ENCODE data around the gene CYP26B1. TPM values are rescaled to one million over a fixed set of nuclear protein-coding genes. Genes with fewer than 3 reads are reported as not detected.

Gene CYP26B1
- total RNA-seq, 1 experiment from 2014 or later: not detected

DNA sequence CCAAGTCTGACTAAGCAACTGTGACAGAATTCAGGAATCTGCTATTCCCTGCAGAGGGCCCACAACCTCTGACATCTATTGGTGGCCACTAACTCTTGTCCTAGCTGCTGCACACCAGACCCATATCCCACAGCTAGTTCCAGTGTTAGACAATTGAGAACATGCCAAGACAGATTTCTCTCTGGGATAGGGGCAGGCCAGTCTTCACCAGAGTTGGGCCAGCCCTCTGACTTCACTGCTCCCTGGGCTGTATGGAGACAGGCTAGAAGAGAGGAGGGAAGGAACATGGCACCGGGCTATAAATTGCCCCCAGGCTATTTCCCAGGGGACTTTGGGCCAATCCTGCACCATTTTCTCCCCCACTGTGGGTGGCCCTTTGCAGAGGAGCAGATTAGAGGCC lies 32.7 kb upstream of the CYP26B1 start:
- Histone ChIP-seq H3K4me1 (ENCODE audit: low read length) (no peaks in the 10 kb centered on the region), H3K36me3 (ENCODE audit: insufficient read depth, low read length) (no peaks in the 10 kb centered on the region), H3K4me3 (ENCODE audit: low read length) (no peak overlapping the region), H3K9me2 (replicated peaks; ENCODE audit: insufficient read depth, low read length) (no peaks in the 10 kb centered on the region), H3K9me3 (ENCODE audit: low read length) (no peaks in the 10 kb centered on the region), H3K9ac (ENCODE audit: low read length) (no peak overlapping the region), H3K27me3 (ENCODE audit: low read length) (no peaks in the 10 kb centered on the region), H3K79me2 (ENCODE audit: low read length) (no peaks in the 10 kb centered on the region), H4K20me1 (ENCODE audit: insufficient read depth, low read depth, low read length) (no peaks in the 10 kb centered on the region), H3K27ac (ENCODE audit: low read length) (no peak overlapping the region), H2AFZ (ENCODE audit: low read length) (no peak overlapping the region), H3K4me2 (ENCODE audit: low read depth, low read length, poor library complexity, severe bottlenecking) (no peak overlapping the region)
- no peak for DNase-seq

DNA sequence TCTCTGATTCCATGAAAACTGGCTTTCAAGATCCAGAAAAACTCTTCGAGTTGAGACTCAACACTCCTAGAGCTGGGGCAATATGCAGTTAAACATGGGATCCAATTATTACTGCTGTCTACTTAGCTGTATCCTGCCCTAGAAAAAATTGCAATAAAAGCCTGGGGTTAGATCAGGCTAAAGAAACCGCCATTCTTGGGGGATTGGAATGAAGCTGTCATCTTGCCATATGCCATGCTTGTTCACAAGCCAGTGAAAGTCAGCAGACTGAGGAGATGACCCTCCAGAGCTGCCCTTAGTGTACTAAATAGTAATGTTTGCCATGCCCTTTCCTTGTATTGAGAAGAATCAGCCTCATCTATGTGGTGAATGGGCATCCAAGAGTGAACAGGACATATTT lies 30.9 kb upstream of the CYP26B1 start:
- Histone ChIP-seq H3K9me2 (replicated peaks; ENCODE audit: insufficient read depth, low read length) (no peaks in the 10 kb centered on the region), H3K9me3 (ENCODE audit: low read length) (no peaks in the 10 kb centered on the region), H3K79me2 (ENCODE audit: low read length) (no peaks in the 10 kb centered on the region), H3K9ac (ENCODE audit: low read length) (no peak overlapping the region), H4K20me1 (ENCODE audit: insufficient read depth, low read depth, low read length) (no peaks in the 10 kb centered on the region), H3K4me1 (ENCODE audit: low read length) (no peaks in the 10 kb centered on the region), H3K27me3 (ENCODE audit: low read length) (no peaks in the 10 kb centered on the region), H3K4me2 (ENCODE audit: low read depth, low read length, poor library complexity, severe bottlenecking) (no peak overlapping the region), H3K36me3 (ENCODE audit: insufficient read depth, low read length) (no peaks in the 10 kb centered on the region), H3K27ac (ENCODE audit: low read length) (no peak overlapping the region), H2AFZ (ENCODE audit: low read length) (no peak overlapping the region), H3K4me3 (ENCODE audit: low read length) (no peak overlapping the region)
- DNase-seq: no peak

DNA sequence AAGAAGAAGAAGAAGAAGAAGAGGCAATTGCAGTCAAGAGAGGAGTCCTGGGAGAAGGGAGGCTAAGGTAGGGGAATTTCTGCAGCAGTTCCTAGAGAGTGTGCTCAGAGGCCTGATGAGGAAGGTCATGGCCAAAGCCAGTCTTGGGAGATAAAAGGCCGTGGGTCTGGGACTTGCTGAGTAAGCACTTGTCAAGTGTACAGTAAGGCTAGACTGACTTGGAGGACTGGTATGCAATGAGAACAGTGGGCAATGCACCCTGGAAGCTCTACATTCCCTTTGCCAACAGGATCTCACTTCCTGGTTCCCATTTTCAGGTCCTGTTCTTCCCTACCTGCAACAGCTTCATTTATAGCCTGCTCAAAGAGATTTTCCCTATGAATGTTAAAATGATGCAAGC lies 28.6 kb upstream of the CYP26B1 start:
- DNase-seq: no peak
- Histone ChIP-seq H3K27ac (ENCODE audit: low read length) (no peak overlapping the region), H4K20me1 (ENCODE audit: insufficient read depth, low read depth, low read length) (no peaks in the 10 kb centered on the region), H3K9me2 (replicated peaks; ENCODE audit: insufficient read depth, low read length) (no peaks in the 10 kb centered on the region), H3K4me1 (ENCODE audit: low read length) (no peaks in the 10 kb centered on the region), H3K4me2 (ENCODE audit: low read depth, low read length, poor library complexity, severe bottlenecking) (no peak overlapping the region), H3K9ac (ENCODE audit: low read length) (no peak overlapping the region), H3K79me2 (ENCODE audit: low read length) (no peaks in the 10 kb centered on the region), H3K27me3 (ENCODE audit: low read length) (no peaks in the 10 kb centered on the region), H2AFZ (ENCODE audit: low read length) (no peak overlapping the region), H3K36me3 (ENCODE audit: insufficient read depth, low read length) (no peaks in the 10 kb centered on the region), H3K4me3 (ENCODE audit: low read length) (no peak overlapping the region), H3K9me3 (ENCODE audit: low read length) (no peaks in the 10 kb centered on the region)

DNA sequence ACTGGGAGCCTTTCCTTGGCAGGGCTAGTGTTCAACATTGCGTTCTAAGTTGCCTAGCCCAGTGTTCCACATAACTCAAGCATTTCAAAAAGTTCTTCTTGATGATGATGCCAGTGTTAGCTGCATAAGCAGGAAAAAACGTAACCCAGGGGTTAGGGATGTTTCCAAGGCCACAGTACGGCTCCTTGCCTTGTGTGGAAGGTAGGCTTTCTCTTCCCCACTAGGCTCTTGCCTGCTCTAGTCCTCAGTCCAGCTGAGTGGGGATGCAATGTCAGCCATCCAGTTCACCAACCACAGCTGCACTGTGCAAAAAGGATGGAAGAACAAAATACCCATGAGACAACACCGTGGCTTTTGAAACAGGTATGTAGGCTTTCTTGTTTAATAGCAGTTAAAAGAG lies 28.0 kb upstream of the CYP26B1 start:
- H3K9me2 ChIP-seq (replicated peaks; ENCODE audit: insufficient read depth, low read length): no peaks in the 10 kb centered on the region
- H4K20me1 ChIP-seq (ENCODE audit: insufficient read depth, low read depth, low read length): no peaks in the 10 kb centered on the region
- H3K4me3 ChIP-seq (ENCODE audit: low read length): no peak overlapping the region
- H3K79me2 ChIP-seq (ENCODE audit: low read length): no peaks in the 10 kb centered on the region
- no peak overlapping the region for H3K4me2 ChIP-seq (ENCODE audit: low read depth, low read length, poor library complexity, severe bottlenecking)
- no peak for DNase-seq
- no peak overlapping the region for H2AFZ ChIP-seq (ENCODE audit: low read length)
- H3K36me3 ChIP-seq (ENCODE audit: insufficient read depth, low read length): no peaks in the 10 kb centered on the region
- H3K27ac ChIP-seq (ENCODE audit: low read length): no peak overlapping the region
- H3K9ac ChIP-seq (ENCODE audit: low read length): no peak overlapping the region
- no peaks in the 10 kb centered on the region for H3K9me3 ChIP-seq (ENCODE audit: low read length)
- no peaks in the 10 kb centered on the region for H3K4me1 ChIP-seq (ENCODE audit: low read length)
- no peaks in the 10 kb centered on the region for H3K27me3 ChIP-seq (ENCODE audit: low read length)

DNA sequence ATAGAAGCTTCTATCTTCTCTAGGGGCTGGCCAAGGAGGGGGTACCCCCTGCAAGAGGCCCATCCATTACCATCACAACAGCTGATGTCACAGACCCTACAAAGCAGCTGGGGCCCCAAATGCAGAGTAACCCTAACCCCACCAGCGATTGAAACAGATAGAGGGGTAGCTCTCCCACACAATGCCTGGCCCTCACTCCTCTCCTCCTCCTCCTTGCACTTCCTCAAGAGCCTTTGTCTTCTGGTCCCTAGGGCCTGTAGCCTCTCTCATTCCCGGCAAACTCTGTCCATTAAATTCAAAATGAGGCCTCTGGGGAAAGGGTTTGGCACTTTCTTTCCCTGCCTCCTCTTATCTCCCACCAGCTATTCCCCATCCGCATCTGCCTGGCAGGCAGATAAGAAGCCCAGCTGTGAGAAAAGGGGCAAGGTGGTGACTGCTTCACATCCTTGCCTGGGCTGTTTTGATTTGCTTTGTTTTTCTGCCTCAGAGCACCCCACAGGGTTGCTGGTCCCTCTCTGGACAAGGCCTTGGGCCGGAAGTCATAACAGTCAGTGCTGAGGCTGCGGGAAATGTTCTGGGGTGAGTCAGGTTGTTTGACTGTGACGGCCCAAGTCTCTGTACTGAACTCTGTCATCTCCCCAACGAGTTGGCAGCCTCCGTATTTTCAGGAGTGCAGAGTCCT lies 26.1 kb upstream of the CYP26B1 start:
- no peaks in the 10 kb centered on the region for H3K9me3 ChIP-seq (ENCODE audit: low read length)
- no peak overlapping the region for H3K9ac ChIP-seq (ENCODE audit: low read length)
- H3K36me3 ChIP-seq (ENCODE audit: insufficient read depth, low read length): no peaks in the 10 kb centered on the region
- H3K79me2 ChIP-seq (ENCODE audit: low read length): no peaks in the 10 kb centered on the region
- no peaks in the 10 kb centered on the region for H3K9me2 ChIP-seq (replicated peaks; ENCODE audit: insufficient read depth, low read length)
- no peak overlapping the region for H3K27ac ChIP-seq (ENCODE audit: low read length)
- DNase-seq: no peak
- no peak overlapping the region for H2AFZ ChIP-seq (ENCODE audit: low read length)
- no peak overlapping the region for H3K4me2 ChIP-seq (ENCODE audit: low read depth, low read length, poor library complexity, severe bottlenecking)
- H3K4me1 ChIP-seq (ENCODE audit: low read length): no peaks in the 10 kb centered on the region
- no peaks in the 10 kb centered on the region for H3K27me3 ChIP-seq (ENCODE audit: low read length)
- H3K4me3 ChIP-seq (ENCODE audit: low read length): no peak overlapping the region
- H4K20me1 ChIP-seq (ENCODE audit: insufficient read depth, low read depth, low read length): no peaks in the 10 kb centered on the region

DNA sequence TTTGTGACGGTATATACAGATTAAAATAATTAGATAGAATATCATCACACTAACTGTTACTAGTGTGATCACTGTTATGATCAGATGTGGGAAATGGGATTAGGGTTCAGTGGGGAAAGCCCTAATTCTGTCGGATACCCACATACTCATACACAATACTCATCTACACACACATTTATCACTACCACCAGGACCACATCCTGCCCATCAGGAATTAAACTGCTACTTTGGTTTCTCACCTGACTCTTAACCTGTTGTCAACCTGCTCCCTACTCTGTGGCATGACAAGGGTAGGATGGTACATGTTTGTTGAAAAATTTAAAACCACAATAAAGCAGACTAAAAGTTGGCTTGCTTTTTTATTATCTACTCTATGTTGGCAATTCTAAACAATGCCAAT lies 24.8 kb upstream of the CYP26B1 start:
- Histone ChIP-seq H2AFZ (ENCODE audit: low read length) (no peak overlapping the region), H3K27me3 (ENCODE audit: low read length) (no peaks in the 10 kb centered on the region), H3K4me1 (ENCODE audit: low read length) (no peaks in the 10 kb centered on the region), H3K9ac (ENCODE audit: low read length) (no peak overlapping the region), H3K79me2 (ENCODE audit: low read length) (no peaks in the 10 kb centered on the region), H3K36me3 (ENCODE audit: insufficient read depth, low read length) (no peaks in the 10 kb centered on the region), H3K4me2 (ENCODE audit: low read depth, low read length, poor library complexity, severe bottlenecking) (no peak overlapping the region), H3K4me3 (ENCODE audit: low read length) (no peak overlapping the region), H3K27ac (ENCODE audit: low read length) (no peak overlapping the region), H4K20me1 (ENCODE audit: insufficient read depth, low read depth, low read length) (no peaks in the 10 kb centered on the region), H3K9me2 (replicated peaks; ENCODE audit: insufficient read depth, low read length) (no peaks in the 10 kb centered on the region), H3K9me3 (ENCODE audit: low read length) (no peaks in the 10 kb centered on the region)
- no peak for DNase-seq

DNA sequence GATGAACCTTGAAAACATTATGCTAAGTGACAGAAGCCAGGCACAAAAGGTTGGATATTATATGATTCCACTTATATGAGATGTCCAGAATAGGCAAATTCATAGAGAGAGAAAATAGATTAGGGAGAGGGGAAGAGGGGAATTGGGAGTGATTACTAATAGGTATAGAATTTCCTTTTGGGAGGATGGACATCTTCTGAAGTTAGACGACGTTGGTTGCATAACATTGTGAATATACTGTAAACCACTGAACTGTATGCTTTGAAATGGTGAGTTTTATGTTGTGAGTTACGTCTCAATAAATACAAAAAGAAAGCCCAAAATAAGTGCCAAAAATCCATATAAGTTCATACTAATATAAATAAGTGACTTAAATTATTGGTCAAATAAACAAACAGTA lies 18.6 kb upstream of the CYP26B1 start:
- Histone ChIP-seq H4K20me1 (ENCODE audit: insufficient read depth, low read depth, low read length) (no peaks in the 10 kb centered on the region), H2AFZ (ENCODE audit: low read length) (no peak overlapping the region), H3K79me2 (ENCODE audit: low read length) (no peaks in the 10 kb centered on the region), H3K4me2 (ENCODE audit: low read depth, low read length, poor library complexity, severe bottlenecking) (no peak overlapping the region), H3K27me3 (ENCODE audit: low read length) (no peaks in the 10 kb centered on the region), H3K36me3 (ENCODE audit: insufficient read depth, low read length) (no peaks in the 10 kb centered on the region), H3K4me1 (ENCODE audit: low read length) (no peaks in the 10 kb centered on the region), H3K4me3 (ENCODE audit: low read length) (no peak overlapping the region), H3K27ac (ENCODE audit: low read length) (no peak overlapping the region), H3K9me2 (replicated peaks; ENCODE audit: insufficient read depth, low read length) (no peaks in the 10 kb centered on the region), H3K9ac (ENCODE audit: low read length) (no peak overlapping the region), H3K9me3 (ENCODE audit: low read length) (no peaks in the 10 kb centered on the region)
- no peak for DNase-seq

DNA sequence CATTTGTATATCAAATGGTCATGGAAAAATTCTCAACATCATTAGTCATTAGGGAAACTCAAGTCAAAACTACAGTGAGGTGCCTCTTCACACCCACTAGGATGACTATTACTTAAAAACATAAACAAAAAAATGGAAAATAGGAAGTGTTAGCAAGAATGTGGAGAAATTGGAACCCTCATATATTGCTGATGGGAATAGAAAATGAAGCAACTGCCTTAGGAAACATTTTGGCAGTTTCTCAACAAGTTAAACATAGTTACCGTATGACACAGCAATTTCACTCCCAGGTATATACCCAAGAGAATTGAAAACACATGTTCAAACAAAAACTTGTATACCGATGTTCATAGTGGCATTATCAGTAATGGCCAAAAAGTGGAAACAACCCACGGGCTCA lies 18.1 kb upstream of the CYP26B1 start:
- Histone ChIP-seq H3K9me3 (ENCODE audit: low read length) (no peaks in the 10 kb centered on the region), H3K36me3 (ENCODE audit: insufficient read depth, low read length) (no peaks in the 10 kb centered on the region)

DNA sequence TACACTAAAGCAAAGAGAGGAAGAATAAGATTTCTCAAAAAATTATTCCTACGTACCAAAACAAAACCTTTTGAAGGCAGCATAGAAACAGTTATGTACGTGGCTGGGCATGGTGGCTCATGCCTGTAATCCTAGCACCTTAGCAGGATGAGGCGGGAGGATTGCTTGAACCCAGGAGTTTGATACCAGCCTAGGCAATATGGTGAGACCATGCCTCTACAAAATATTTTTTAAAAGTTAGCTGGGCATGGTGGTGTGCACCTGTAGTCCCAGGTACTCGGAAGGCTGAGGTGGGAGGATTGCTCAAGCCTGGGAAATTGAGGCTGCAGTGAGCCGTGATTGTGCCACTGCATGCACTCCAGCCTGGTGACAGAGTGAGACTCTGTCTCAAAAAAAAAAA lies 14.9 kb upstream of the CYP26B1 start:
- Histone ChIP-seq H2AFZ (ENCODE audit: low read length) (no peak overlapping the region), H3K27me3 (ENCODE audit: low read length) (peaks cover 3% of the 10 kb centered on the region; the same call in 1 of the 2 replicates)

More for the DNA sequence above, 18.1 kb upstream of the CYP26B1 start:
- no peak overlapping the region for H3K9ac ChIP-seq (ENCODE audit: low read length)
- no peaks in the 10 kb centered on the region for H3K27me3 ChIP-seq (ENCODE audit: low read length)
- H3K4me3 ChIP-seq (ENCODE audit: low read length): no peak overlapping the region
- H3K79me2 ChIP-seq (ENCODE audit: low read length): no peaks in the 10 kb centered on the region
- H3K4me1 ChIP-seq (ENCODE audit: low read length): no peaks in the 10 kb centered on the region
- H3K4me2 ChIP-seq (ENCODE audit: low read depth, low read length, poor library complexity, severe bottlenecking): no peak overlapping the region
- H3K27ac ChIP-seq (ENCODE audit: low read length): no peak overlapping the region
- H4K20me1 ChIP-seq (ENCODE audit: insufficient read depth, low read depth, low read length): no peaks in the 10 kb centered on the region
- no peaks in the 10 kb centered on the region for H3K9me2 ChIP-seq (replicated peaks; ENCODE audit: insufficient read depth, low read length)
- DNase-seq: no peak
- no peak overlapping the region for H2AFZ ChIP-seq (ENCODE audit: low read length)

More for the DNA sequence above, 14.9 kb upstream of the CYP26B1 start:
- no peaks in the 10 kb centered on the region for H3K9me3 ChIP-seq (ENCODE audit: low read length)
- H3K4me3 ChIP-seq (ENCODE audit: low read length): no peak overlapping the region
- H3K4me1 ChIP-seq (ENCODE audit: low read length): no peaks in the 10 kb centered on the region
- H3K9ac ChIP-seq (ENCODE audit: low read length): no peak overlapping the region
- no peak overlapping the region for H3K4me2 ChIP-seq (ENCODE audit: low read depth, low read length, poor library complexity, severe bottlenecking)
- DNase-seq: no peak
- no peak overlapping the region for H3K27ac ChIP-seq (ENCODE audit: low read length)
- H3K36me3 ChIP-seq (ENCODE audit: insufficient read depth, low read length): no peaks in the 10 kb centered on the region
- H3K79me2 ChIP-seq (ENCODE audit: low read length): no peaks in the 10 kb centered on the region
- H3K9me2 ChIP-seq (replicated peaks; ENCODE audit: insufficient read depth, low read length): no peaks in the 10 kb centered on the region
- H4K20me1 ChIP-seq (ENCODE audit: insufficient read depth, low read depth, low read length): no peaks in the 10 kb centered on the region
